Left ventricle myocardium superior (tissue), 1 donor: Measurements from ENCODE around the gene ECT2L. TPM values are rescaled to one million over a fixed set of nuclear protein-coding genes. Genes with fewer than 3 reads are reported as not detected.
"Not testable (repeated sequence)": the region's sequence is repeated elsewhere in the genome, so short reads cannot be mapped to it uniquely, and the experiment has no call there.

Source experiments
- ATAC-seq: fragments of 200-7000 bp; cut with Tn5 transposase; one replicate; pipeline ENCODE4 v1.9.1; 2020; ENCODE audit warnings: mild to moderate bottlenecking, moderate library complexity
- DNase-seq: peaks from one replicate; pipeline ENCODE4 v3.0.0-alpha.2; 2020
- intact Hi-C: fragments of 100-400 bp; cut with micrococcal nuclease; formaldehyde crosslinking; loops from one replicate; pipeline ENCODE4 v1.11.0; 2022
- total RNA-seq: library from RNA; stranded (reverse); fragmentation: NEBNext Ultra II Directional; extraction: Animal tissue kit (Norgen Biotek cat#: 25700); gene quantifications from one replicate; pipeline ENCODE4 v1.2.1, GENCODE V29; 2021
- donor health status: DM: no; HTN: yes; CAD: no; lungs with severe emphysema.

ECT2L gene
- total RNA-seq, 1 donor from 2014 or later = 0.37 TPM

- DNase-seq = no peak
- ATAC-seq = peak; percentile 19
- intact Hi-C loops = no loop called here
Observed at GRCh38 chr6:138909511-138909910, 113.6 kb downstream of the ECT2L start.

DNA sequence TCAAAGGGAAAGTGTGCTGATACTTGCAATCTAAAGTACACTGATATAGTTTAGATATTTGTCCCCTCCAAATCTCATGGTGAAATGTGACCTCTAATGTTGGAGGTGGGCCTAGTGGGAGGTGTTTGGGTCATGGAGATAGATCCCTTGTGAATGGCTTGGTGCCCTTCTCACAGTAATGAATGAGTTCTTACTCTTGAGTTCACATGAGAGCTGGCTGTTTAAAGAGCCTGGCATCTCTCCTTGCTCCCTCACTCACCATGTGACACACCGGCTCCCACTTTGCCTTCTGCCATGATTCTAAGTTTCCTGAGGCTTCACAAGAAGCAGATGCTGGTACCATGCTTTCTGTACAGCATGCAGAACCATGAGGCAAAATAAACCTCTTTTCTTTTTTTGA lies 114.1 kb downstream of the ECT2L start:
- DNase-seq = no peak
- peak; percentile 92 for ATAC-seq
- intact Hi-C loops = no loop called here

DNA sequence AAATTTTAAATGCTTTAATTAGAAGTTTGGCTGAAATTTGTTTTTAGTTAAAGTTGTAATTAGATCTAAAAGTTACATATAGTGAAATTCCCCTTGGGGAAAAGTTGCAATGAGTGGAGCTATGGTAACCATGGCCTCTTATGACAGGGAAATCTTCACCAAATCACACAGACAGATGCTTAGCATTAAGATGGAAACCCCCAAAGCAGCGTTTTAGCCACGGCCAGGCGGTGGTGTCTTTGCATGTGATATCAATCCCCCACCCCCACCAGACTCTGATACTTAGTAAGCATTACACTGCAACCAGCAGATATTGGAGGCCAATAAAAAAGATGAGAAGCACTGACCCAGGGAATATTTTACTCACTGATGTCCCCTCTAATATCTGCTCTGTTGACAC lies 116.4 kb downstream of the ECT2L start:
- no peak for DNase-seq
- ATAC-seq = no peak
- intact Hi-C loops = no loop called here

GRCh38 chr6:138914701-138915100 lies 118.8 kb downstream of the ECT2L start:
- no peak for ATAC-seq
- DNase-seq = no peak
- intact Hi-C loops = no loop called here

- intact Hi-C loops = no loop called here
- ATAC-seq (no peak), DNase-seq (no peak)
Observed at GRCh38 chr6:138920906-138921305, 125.0 kb downstream of the ECT2L start.

GRCh38 chr6:138923561-138923960 lies 127.7 kb downstream of the ECT2L start:
- intact Hi-C loops = no loop called here
- ATAC-seq (no peak), DNase-seq (no peak)

GRCh38 chr6:138925806-138926205 lies 129.9 kb downstream of the ECT2L start:
- ATAC-seq (no peak), DNase-seq (no peak)
- intact Hi-C loops = no loop called here

DNA sequence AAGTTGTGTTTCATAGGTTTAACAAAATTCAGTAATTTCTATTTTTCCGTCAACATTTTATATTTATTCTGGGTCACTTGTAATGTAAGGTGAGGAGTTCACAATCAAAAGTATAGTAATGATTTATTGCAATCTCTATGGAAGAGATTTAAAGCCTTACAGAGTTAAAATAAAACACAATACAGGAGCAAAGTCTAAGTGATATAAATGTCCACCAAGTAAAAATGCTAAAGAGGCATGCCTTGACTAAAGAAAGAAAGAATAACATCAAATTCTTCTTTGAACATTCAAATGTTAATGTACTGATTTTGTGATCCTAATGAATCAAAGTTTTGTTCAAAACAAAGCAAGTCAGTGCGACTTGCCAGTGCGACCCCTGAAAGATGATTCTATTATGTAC lies 130.7 kb downstream of the ECT2L start:
- intact Hi-C loops = no loop called here
- ATAC-seq (no peak), DNase-seq (no peak)

GRCh38 chr6:138931660-138932059 lies 135.8 kb downstream of the ECT2L start:
- DNase-seq = no peak
- intact Hi-C loops = no loop called here
- no peak for ATAC-seq

- intact Hi-C loops, DNase-seq: not testable (repeated sequence)
Observed at GRCh38 chr6:138936873-138937272, 141.0 kb downstream of the ECT2L start.

GRCh38 chr6:138943089-138943625 lies 147.3 kb downstream of the ECT2L start:
- ATAC-seq = no peak
- intact Hi-C loops = no loop called here
- no peak for DNase-seq

More at GRCh38 chr6:138936873-138937272, 141.0 kb downstream of the ECT2L start:
- not testable (repeated sequence) for ATAC-seq

DNA sequence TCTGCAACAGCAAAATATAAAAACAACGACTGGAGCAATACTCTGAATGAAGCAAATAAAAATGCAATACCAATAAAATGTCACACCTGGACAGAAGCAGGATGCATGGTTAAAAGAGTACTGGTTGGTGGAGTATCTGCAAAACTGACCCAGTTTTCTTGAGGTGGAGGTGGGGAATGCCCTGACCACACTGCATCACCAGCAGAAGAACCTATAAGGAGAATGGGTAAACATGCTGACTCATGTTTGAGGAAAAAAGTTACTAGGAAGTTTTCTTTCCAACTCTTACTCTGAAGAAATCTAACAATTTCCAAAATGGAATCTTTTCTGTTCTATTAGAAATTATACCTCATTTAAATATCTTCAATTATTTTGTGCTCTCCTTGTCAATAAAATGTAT lies 148.5 kb downstream of the ECT2L start:
- ATAC-seq = no peak
- intact Hi-C loops = no loop called here

GRCh38 chr6:138945354-138945753 lies 149.5 kb downstream of the ECT2L start:
- no peak for ATAC-seq
- intact Hi-C loops = no loop called here
- no peak for DNase-seq

More for the DNA sequence above, 148.5 kb downstream of the ECT2L start:
- DNase-seq = no peak

- intact Hi-C loops = no loop called here
- DNase-seq (no peak), ATAC-seq (no peak)
Observed at GRCh38 chr6:138948004-138948403, 152.1 kb downstream of the ECT2L start.

DNA sequence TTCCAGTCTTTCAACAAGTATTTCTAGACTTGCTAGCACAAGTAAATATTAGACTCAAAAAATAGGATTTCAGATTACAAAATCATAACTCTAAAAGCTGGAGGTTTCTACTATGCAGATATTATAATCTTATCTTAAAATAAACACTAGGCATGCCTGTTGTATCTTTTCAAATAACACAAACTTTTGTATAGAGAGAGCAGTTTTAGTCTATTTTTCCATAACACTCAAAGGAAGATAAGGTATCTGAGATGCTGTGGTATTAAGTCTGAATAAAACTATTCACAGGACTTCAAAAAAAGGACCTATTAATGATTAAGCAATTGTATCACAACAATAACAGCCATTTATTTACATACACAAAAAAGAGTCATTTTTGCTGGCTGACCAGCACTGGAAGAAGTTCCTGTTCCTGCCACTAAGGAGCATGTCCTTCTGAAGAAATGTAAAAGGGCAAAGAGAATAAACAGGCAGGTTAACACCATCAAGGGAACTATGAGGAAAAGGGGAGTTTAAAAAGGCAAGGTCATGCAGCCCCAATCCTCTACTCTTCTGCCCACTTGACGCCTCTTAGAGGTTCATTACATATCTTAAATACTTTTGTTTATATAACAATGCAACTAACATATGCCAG lies 152.8 kb downstream of the ECT2L start:
- intact Hi-C loops = no loop called here
- DNase-seq (no peak), ATAC-seq (no peak)

GRCh38 chr6:138953451-138953850 lies 157.6 kb downstream of the ECT2L start:
- ATAC-seq = no peak
- DNase-seq = no peak
- intact Hi-C loops = no loop called here

Other genes starting within 250 kb of the ECT2L start
- 9.0 TPM for gene CCDC28A, start 22.3 kb upstream of the ECT2L start, total RNA-seq
- 31.1 TPM for gene REPS1, start 192.2 kb downstream of the ECT2L start, total RNA-seq
- gene ABRACL, start 232.7 kb downstream of the ECT2L start, total RNA-seq = 7.1 TPM